GM12878 (cell line): ENCODE data around the gene ATP6V0D1. TPM values are rescaled to one million over a fixed set of nuclear protein-coding genes. Genes with fewer than 3 reads are reported as not detected.

Experiments used
- ATAC-seq: fragments of 200-7000 bp; cut with Tn5 transposase; 3 replicates; pipeline ENCODE4 v1.9.1; 2020; ENCODE audit warnings: mild to moderate bottlenecking, moderate library complexity
- BruUV-seq: library from RNA; stranded (reverse); fragments of 400-500 nt; replicated peaks from 2 replicates; lab custom pipeline; 2021; lab: Mats Ljungman, UMichigan
- CTCF ChIA-PET: fragments of 300-600 bp; sonication (Branson Sonifier 250); formaldehyde crosslinking; extraction: SDS; loops from one replicate; lab custom pipeline; 2021; ENCODE audit warnings: inconsistent platforms; lab: Yijun Ruan, JAX
- POLR2A ChIA-PET: fragments of 350-600 bp; formaldehyde crosslinking; extraction: SDS; loops from one replicate; lab custom pipeline; 2021; ENCODE audit warnings: inconsistent platforms; lab: Charles Lee
- RAD21 ChIA-PET: fragments of 300-600 bp; sonication (Branson Sonifier 250); formaldehyde crosslinking; loops from one replicate; lab custom pipeline; 2023; ENCODE audit warnings: antibody characterized with exemption; ENCODE audit not compliant: unreplicated experiment; lab: Charles Lee
- SMC1A ChIA-PET: fragments of 300-600 bp; sonication (Branson Sonifier 250); formaldehyde crosslinking; loops from one replicate; lab custom pipeline; 2023; ENCODE audit not compliant: unreplicated experiment, uncharacterized antibody; lab: Charles Lee
- DNase-seq: peaks from one replicate; pipeline ENCODE4 v3.0.0-alpha.2; 2011; ENCODE audit warnings: low read depth, low spot score
- FAIRE-seq: peaks from 3 replicates; lab custom pipeline; 2011; peaks lifted over from hg19 to GRCh38; lab: Jason Lieb, UNC
- H2AFZ ChIP-seq: 2 replicates; pipeline ENCODE4 v1.6.0; 2011; ENCODE audit warnings: low read depth, low read length, control low read depth; ENCODE audit not compliant: control insufficient read depth
- H3K27ac ChIP-seq: 2 replicates; pipeline ENCODE4 v1.5.1; 2011; ENCODE audit warnings: control low read depth; ENCODE audit not compliant: control insufficient read depth, insufficient read depth
- H3K27me3 ChIP-seq, 2 experiments: replicated peaks in 1 of 2; 2 replicates each; pipeline versions ENCODE4 v1.6.0 to v1.6.1; 2011; ENCODE audit warnings: low read length in 1 of 2; ENCODE audit not compliant: control insufficient read depth in 2 of 2, insufficient read depth in 2 of 2
- H3K36me3 ChIP-seq, 2 experiments: 2 replicates each; pipeline ENCODE4 v1.5.1; 2011; ENCODE audit warnings: low read length in 1 of 2; ENCODE audit not compliant: control insufficient read depth in 2 of 2, insufficient read depth in 2 of 2
- H3K4me1 ChIP-seq: 2 replicates; pipeline ENCODE4 v1.6.1; 2011; ENCODE audit warnings: mild to moderate bottlenecking, low read length, moderate library complexity, mixed read lengths; ENCODE audit not compliant: control insufficient read depth, insufficient read depth
- H3K4me2 ChIP-seq: 2 replicates; pipeline ENCODE4 v1.6.0; 2011; ENCODE audit warnings: control low read depth; ENCODE audit not compliant: control insufficient read depth, insufficient read depth
- H3K4me3 ChIP-seq: fragments of 200-600 bp; sonication (generic); 2 replicates; pipeline ENCODE4 v1.5.1; 2016
- H3K79me2 ChIP-seq: 2 replicates; pipeline ENCODE4 v1.6.0; 2011; ENCODE audit warnings: low read length; ENCODE audit not compliant: control insufficient read depth, insufficient read depth
- H3K9ac ChIP-seq: 2 replicates; pipeline ENCODE4 v1.8.0; 2011; ENCODE audit warnings: low read length, control low read depth, mixed read lengths; ENCODE audit not compliant: control insufficient read depth, insufficient read depth
- H3K9me3 ChIP-seq: replicated peaks from 3 replicates; pipeline ENCODE4 v1.5.1; 2011; ENCODE audit warnings: mild to moderate bottlenecking, low read length; ENCODE audit not compliant: control insufficient read depth, insufficient read depth
- H4K20me1 ChIP-seq: 2 replicates; pipeline ENCODE4 v1.6.0; 2011; ENCODE audit not compliant: control insufficient read depth, insufficient read depth
- BHLHE40 ChIP-seq, 2 experiments: fragments of 450-650 bp in 1 of 2; IDR thresholded peaks; 2 replicates each; pipeline ENCODE4 v1.6.1; 2011 to 2017; ENCODE audit warnings: low read depth in 2 of 2, borderline replicate concordance in 1 of 2, improper control_type of control experiment in 1 of 2, low read length in 1 of 2, mild to moderate bottlenecking in 1 of 2
- CBX5 ChIP-seq: sonication (generic); IDR thresholded peaks from 2 replicates; pipeline ENCODE4 v1.6.1; 2016; ENCODE audit warnings: low read depth, moderate library complexity, mild to moderate bottlenecking, inconsistent platforms
- CEBPB ChIP-seq, 2 experiments: fragments of 150-350 bp in 1 of 2; IDR thresholded peaks; 2 replicates each; pipeline ENCODE4 v1.6.1; 2012 to 2014; ENCODE audit warnings: low read depth in 2 of 2, low read length in 2 of 2, borderline replicate concordance in 1 of 2, inconsistent platforms in 1 of 2
- CHD1 ChIP-seq: IDR thresholded peaks from 2 replicates; pipeline ENCODE4 v1.6.1; 2012; ENCODE audit warnings: low read depth, low read length, improper control_type of control experiment
- EP300 ChIP-seq, 2 experiments: fragments of 150-350 bp in 1 of 2; IDR thresholded peaks; 2 replicates each; pipeline ENCODE4 v1.6.1; 2011 to 2012; ENCODE audit warnings: low read depth in 2 of 2, low read length in 2 of 2, borderline replicate concordance in 1 of 2, improper control_type of control experiment in 1 of 2, inconsistent platforms in 1 of 2; ENCODE audit not compliant: control insufficient read depth in 1 of 2
- EZH2 ChIP-seq: IDR thresholded peaks from 2 replicates; pipeline ENCODE4 v1.6.1; 2012; ENCODE audit warnings: low read depth, mild to moderate bottlenecking, control low read depth, inconsistent platforms, low read length, borderline replicate concordance; ENCODE audit not compliant: control insufficient read depth
- FOS ChIP-seq: IDR thresholded peaks from 3 replicates; pipeline ENCODE4 v1.6.1; 2011; ENCODE audit warnings: borderline replicate concordance; ENCODE audit not compliant: insufficient read length; ENCODE audit errors: extremely low read depth
- HDAC2 ChIP-seq: fragments of 200-600 bp; sonication (generic); IDR thresholded peaks from 2 replicates; pipeline ENCODE4 v1.6.1; 2017
- IKZF1 ChIP-seq: fragments of 450-650 bp; conservative IDR thresholded peaks from 2 replicates; pipeline ENCODE4 v1.6.1; 2017; ENCODE audit warnings: antibody characterized with exemption, mild to moderate bottlenecking
- IRF4 ChIP-seq: IDR thresholded peaks from 2 replicates; pipeline ENCODE4 v1.6.1; 2011; ENCODE audit warnings: low read depth, low read length
- JUNB ChIP-seq: IDR thresholded peaks from 2 replicates; pipeline ENCODE4 v1.6.1; 2016; ENCODE audit warnings: antibody characterized with exemption, mild to moderate bottlenecking
- MAX ChIP-seq: IDR thresholded peaks from 2 replicates; pipeline ENCODE4 v1.6.1; 2012; ENCODE audit warnings: low read depth, low read length, improper control_type of control experiment
- NFIC ChIP-seq: IDR thresholded peaks from 2 replicates; pipeline ENCODE4 v1.6.1; 2012; ENCODE audit warnings: low read depth, mild to moderate bottlenecking, inconsistent platforms, low read length, moderate library complexity
- NR2F1 ChIP-seq: fragments of 450-650 bp; conservative IDR thresholded peaks from 2 replicates; pipeline ENCODE4 v1.6.1; 2017; ENCODE audit warnings: mild to moderate bottlenecking
- RCOR1 ChIP-seq: conservative IDR thresholded peaks from 2 replicates; pipeline ENCODE4 v1.6.1; 2012; ENCODE audit warnings: low read depth, low read length, improper control_type of control experiment
- RUNX3 ChIP-seq: IDR thresholded peaks from 2 replicates; pipeline ENCODE4 v1.6.1; 2012; ENCODE audit warnings: low read length, inconsistent platforms
- STAT1 ChIP-seq: fragments of 450-650 bp; conservative IDR thresholded peaks from 2 replicates; pipeline ENCODE4 v1.6.1; 2014; ENCODE audit warnings: antibody characterized with exemption, mild to moderate bottlenecking
- TARDBP ChIP-seq: IDR thresholded peaks from 2 replicates; pipeline ENCODE4 v1.6.1; 2016; ENCODE audit warnings: borderline replicate concordance
- YBX1 ChIP-seq: fragments of 450-650 bp; IDR thresholded peaks from 2 replicates; pipeline ENCODE4 v1.6.1; 2016; ENCODE audit warnings: antibody characterized with exemption
- ZNF207 ChIP-seq: fragments of 450-650 bp; IDR thresholded peaks from 2 replicates; pipeline ENCODE4 v1.6.1; 2014; ENCODE audit warnings: antibody characterized with exemption, mild to moderate bottlenecking, borderline replicate concordance
- ZZZ3 ChIP-seq: IDR thresholded peaks from 2 replicates; pipeline ENCODE4 v1.6.1; 2011; ENCODE audit warnings: low read depth; ENCODE audit not compliant: control insufficient read depth, insufficient read length
- WGBS: methylation state at CpG from one replicate; pipeline ENCODE4 v1.1.6; 2016; ENCODE audit warnings: low lambda C conversion rate; ENCODE audit not compliant: insufficient replicate concordance, insufficient coverage; ENCODE audit errors: missing lambda C conversion rate; 5-methylcytosine and 5-hydroxymethylcytosine counted together
- in situ Hi-C: fragments of 300-500 bp; cut with MboI; formaldehyde crosslinking; loops from 9 replicates; pipeline ENCODE4 v1.14.3; 2018; ENCODE audit warnings: mixed read lengths
- intact Hi-C: fragments of 100-400 bp; cut with micrococcal nuclease; formaldehyde crosslinking; loops from one replicate; pipeline ENCODE4 v1.14.2; 2022; ENCODE audit not compliant: unreplicated experiment
- polyA plus RNA-seq, 11 experiments: library from polyadenylated mRNA; depleted of rRNA in 4 of 11; unstranded in 6 of 11; stranded (reverse) in 5 of 11; fragments of >200 nt; fragmentation: Nextera tagmentation in 4 of 11; fragmentation: Illumina TruSeq in 1 of 11; extraction: Ambion mirVana in 4 of 11; extraction: Trizol in 1 of 11; gene quantifications; 1 replicate in 1 of 11; 2 replicates in 10 of 11; pipeline versions ENCODE4 v1.2.1 to v1.2.3, GENCODE V29; 2011 to 2016; ENCODE audit warnings: inconsistent platforms in 2 of 11, missing spikeins in 2 of 11, low read depth in 1 of 11
- total RNA-seq, 4 experiments: library from RNA; depleted of rRNA in 3 of 4; stranded (reverse); fragments of >200 nt in 3 of 4; fragmentation: Illumina TruSeq in 1 of 4; extraction: Trizol in 1 of 4; gene quantifications; 2 replicates each; pipeline versions ENCODE4 v1.2.1 to v1.2.3, GENCODE V29; 2013 to 2021
- TF ChIP-seq, protein P1 (sequence below): IDR thresholded peaks from 2 replicates; pipeline ENCODE4 v1.6.1; 2012; ENCODE audit warnings: low read depth, low read length, improper control_type of control experiment

The ATP6V0D1 gene
- total and polyA plus RNA-seq, 10 of the 15 experiments (the other 5 are each of a cell fraction or from before 2014, with no cell fraction given) = 28.1 to 141 (median 70.3) TPM

DNA sequence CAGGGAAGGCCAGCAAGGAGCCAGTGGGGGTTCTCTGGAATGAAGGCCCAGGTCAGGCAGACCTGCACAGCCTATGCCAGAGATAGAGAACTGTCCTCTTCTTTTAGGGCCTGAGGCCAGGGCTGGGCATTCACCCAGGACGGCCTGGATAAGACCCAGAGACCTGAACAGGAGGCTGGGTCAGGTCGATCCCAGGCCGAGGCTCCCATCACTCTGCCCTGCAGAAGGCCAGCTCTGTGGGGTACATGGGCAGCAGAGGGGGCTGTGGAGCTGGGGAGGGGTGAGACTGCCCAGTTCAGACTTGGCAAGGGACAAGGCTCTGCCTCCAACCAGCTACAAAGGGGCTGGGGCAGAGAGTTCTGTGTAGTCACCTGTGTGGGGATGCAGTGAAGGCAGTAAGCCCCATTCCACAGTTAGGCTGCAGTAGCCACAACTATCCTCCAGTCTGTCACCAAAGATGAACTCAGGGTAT is 35.5 kb downstream of the ATP6V0D1 start (continued):
- TF ChIP-seq, protein P1, sequence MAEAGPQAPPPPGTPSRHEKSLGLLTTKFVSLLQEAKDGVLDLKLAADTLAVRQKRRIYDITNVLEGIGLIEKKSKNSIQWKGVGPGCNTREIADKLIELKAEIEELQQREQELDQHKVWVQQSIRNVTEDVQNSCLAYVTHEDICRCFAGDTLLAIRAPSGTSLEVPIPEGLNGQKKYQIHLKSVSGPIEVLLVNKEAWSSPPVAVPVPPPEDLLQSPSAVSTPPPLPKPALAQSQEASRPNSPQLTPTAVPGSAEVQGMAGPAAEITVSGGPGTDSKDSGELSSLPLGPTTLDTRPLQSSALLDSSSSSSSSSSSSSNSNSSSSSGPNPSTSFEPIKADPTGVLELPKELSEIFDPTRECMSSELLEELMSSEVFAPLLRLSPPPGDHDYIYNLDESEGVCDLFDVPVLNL = no peak
- no peak for TF ChIP-seq HDAC2
- no peak for TF ChIP-seq CBX5
- TF ChIP-seq STAT1 = no peak
- TF ChIP-seq RUNX3 = no peak
- no peak for TF ChIP-seq YBX1
- TF ChIP-seq NR2F1 = no peak
- TF ChIP-seq EP300 (IDR thresholded peaks at IDR 0.05; ENCODE audit: borderline replicate concordance in 1 of 2, control insufficient read depth in 1 of 2, low read depth in 2 of 2, low read length in 2 of 2) = no peak
- no peak for TF ChIP-seq ZZZ3
- no peak for TF ChIP-seq CEBPB (IDR thresholded peaks at IDR 0.05; ENCODE audit: borderline replicate concordance in 1 of 2, low read depth in 2 of 2, low read length in 2 of 2)
- no peak for TF ChIP-seq IKZF1
- TF ChIP-seq BHLHE40 (IDR thresholded peaks at IDR 0.05; ENCODE audit: borderline replicate concordance in 1 of 2, low read depth in 2 of 2, low read length in 1 of 2) = no peak
- TF ChIP-seq, all 136 proteins: peak for 0

DNA sequence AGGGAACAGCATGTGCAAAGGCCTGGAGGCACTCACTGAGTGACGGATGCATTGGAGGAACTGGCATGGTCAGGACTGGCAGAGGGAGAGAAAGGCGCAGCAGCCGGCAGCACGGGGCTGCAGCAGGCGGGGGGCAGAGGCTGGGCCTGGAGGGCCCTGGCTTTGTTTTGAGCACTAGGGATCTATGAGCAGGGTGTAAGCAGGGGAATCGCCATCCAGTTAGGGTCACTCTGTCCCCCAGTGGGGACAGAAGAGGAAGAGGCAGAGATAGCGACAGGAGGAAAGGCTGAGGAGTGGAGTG is 35.9 kb downstream of the ATP6V0D1 start:
- no peak overlapping the region for H2AFZ ChIP-seq
- DNase-seq (no peak), ATAC-seq (no peak), FAIRE-seq (no peak)
- ChIA-PET SMC1A (interaction anchor here (2.5 kb wide), 1 partner anchor 17 kb away, joined by 13 read pairs; no protein-coding TSS in a partner anchor), POLR2A (no interaction called here), CTCF (interaction anchor here (2.0 to 7.7 kb wide), 2 partner anchors 18 to 184 kb away, joined by 5 to 84 read pairs; no protein-coding TSS in a partner anchor), RAD21 (interaction anchor here (1.1 kb wide), 1 partner anchor 69 kb away, joined by 3 read pairs; no protein-coding TSS in a partner anchor)
- in situ Hi-C loops = no loop called here
- no peak overlapping the region for H3K4me3 ChIP-seq
- 99% methylated on average over 7 of the region's 7 CpGs for WGBS
- H3K27me3 ChIP-seq = no peaks in the 10 kb centered on the region
- H3K27ac ChIP-seq = no peak overlapping the region
- H3K36me3 ChIP-seq = peaks cover 4 to 19% of the 10 kb centered on the region in 2 experiments
- no peaks in the 10 kb centered on the region for H3K4me1 ChIP-seq
- H3K9me3 ChIP-seq = no peaks in the 10 kb centered on the region
- no peak overlapping the region for H3K9ac ChIP-seq
- BruUV-seq = no TSS peak
- H3K79me2 ChIP-seq = no peaks in the 10 kb centered on the region
- TF ChIP-seq RCOR1 (no peak), NFIC (no peak), MAX (no peak), TARDBP (no peak), EZH2 (no peak), IRF4 (no peak), CHD1 (no peak), JUNB (no peak), FOS (no peak), ZNF207 (no peak)
- H3K4me2 ChIP-seq = no peak overlapping the region
- 0 out of 2 replicates have a peak, but pooled peaks cover 4% of the 10 kb centered on the region for H4K20me1 ChIP-seq
- intact Hi-C loops = no loop called here
